MCF 10A (cell line): Measurements from ENCODE around the gene APIP. TPM values are rescaled to one million over a fixed set of nuclear protein-coding genes. Genes with fewer than 3 reads are reported as not detected.

ENCODE experiments used
- BruUV-seq: library from RNA; stranded (reverse); fragments of 400-500 nt; replicated peaks from 2 replicates; lab custom pipeline; 2021; lab: Mats Ljungman, UMichigan
- CTCF ChIA-PET: fragments of 300-600 bp; sonication (Branson Sonifier 250); formaldehyde crosslinking; extraction: SDS; loops from one replicate; lab custom pipeline; 2021; ENCODE audit warnings: antibody characterized with exemption, inconsistent platforms; lab: Yijun Ruan, JAX
- POLR2A ChIA-PET: fragments of 300-600, 350-650 bp; sonication (Branson Sonifier 250); formaldehyde crosslinking; extraction: SDS; loops from one replicate; lab custom pipeline; 2020; ENCODE audit warnings: antibody characterized with exemption, inconsistent platforms; lab: Yijun Ruan, JAX
- DNase-seq: peaks from one replicate; pipeline ENCODE4 v3.0.0-alpha.2; 2018; ENCODE audit not compliant: unreplicated experiment
- H3K27ac Mint-ChIP-seq: one replicate; pipeline ENCODE4 v1.8.0; 2022; ENCODE audit warnings: mild to moderate bottlenecking, low read depth, mixed read lengths; ENCODE audit not compliant: unreplicated experiment
- H3K27me3 Mint-ChIP-seq: one replicate; pipeline ENCODE4 v1.8.0; 2022; ENCODE audit warnings: mixed read lengths; ENCODE audit not compliant: insufficient read depth, unreplicated experiment
- H3K36me3 Mint-ChIP-seq: one replicate; pipeline ENCODE4 v1.8.0; 2022; ENCODE audit warnings: mild to moderate bottlenecking, moderate library complexity, mixed read lengths; ENCODE audit not compliant: insufficient read depth, unreplicated experiment
- H3K4me1 Mint-ChIP-seq: one replicate; pipeline ENCODE4 v1.8.0; 2022; ENCODE audit warnings: mixed read lengths; ENCODE audit not compliant: insufficient read depth, unreplicated experiment
- H3K4me3 Mint-ChIP-seq: one replicate; pipeline ENCODE4 v1.8.0; 2022; ENCODE audit warnings: mild to moderate bottlenecking, moderate library complexity, mixed read lengths; ENCODE audit not compliant: unreplicated experiment
- H3K9me3 Mint-ChIP-seq: one replicate; pipeline ENCODE4 v1.8.0; 2022; ENCODE audit warnings: mixed read lengths; ENCODE audit not compliant: unreplicated experiment
- intact Hi-C: fragments of 100-400 bp; cut with micrococcal nuclease; formaldehyde crosslinking; loops from 2 replicates; pipeline ENCODE4 v1.14.1; 2022
- total RNA-seq: library from RNA; stranded (reverse); gene quantifications from 2 replicates; pipeline ENCODE4 v1.2.3, GENCODE V29; 2022
- TF ChIP-seq, protein P1 (sequence below): fragments of 200-600 bp; IDR thresholded peaks from one replicate; pipeline ENCODE4 v1.8.0; 2022; ENCODE audit warnings: antibody characterized with exemption, mild to moderate bottlenecking; ENCODE audit not compliant: unreplicated experiment

Gene APIP
- total RNA-seq, 1 experiment from 2014 or later = 36.9 TPM

GRCh38 chr11:34857463-34857862, 58.7 kb downstream of the APIP start:
- no peak overlapping the region for H3K27ac Mint-ChIP-seq
- no peaks in the 10 kb centered on the region for H3K9me3 Mint-ChIP-seq
- BruUV-seq = no TSS peak
- H3K36me3 Mint-ChIP-seq = no peaks in the 10 kb centered on the region
- TF ChIP-seq, protein P1, sequence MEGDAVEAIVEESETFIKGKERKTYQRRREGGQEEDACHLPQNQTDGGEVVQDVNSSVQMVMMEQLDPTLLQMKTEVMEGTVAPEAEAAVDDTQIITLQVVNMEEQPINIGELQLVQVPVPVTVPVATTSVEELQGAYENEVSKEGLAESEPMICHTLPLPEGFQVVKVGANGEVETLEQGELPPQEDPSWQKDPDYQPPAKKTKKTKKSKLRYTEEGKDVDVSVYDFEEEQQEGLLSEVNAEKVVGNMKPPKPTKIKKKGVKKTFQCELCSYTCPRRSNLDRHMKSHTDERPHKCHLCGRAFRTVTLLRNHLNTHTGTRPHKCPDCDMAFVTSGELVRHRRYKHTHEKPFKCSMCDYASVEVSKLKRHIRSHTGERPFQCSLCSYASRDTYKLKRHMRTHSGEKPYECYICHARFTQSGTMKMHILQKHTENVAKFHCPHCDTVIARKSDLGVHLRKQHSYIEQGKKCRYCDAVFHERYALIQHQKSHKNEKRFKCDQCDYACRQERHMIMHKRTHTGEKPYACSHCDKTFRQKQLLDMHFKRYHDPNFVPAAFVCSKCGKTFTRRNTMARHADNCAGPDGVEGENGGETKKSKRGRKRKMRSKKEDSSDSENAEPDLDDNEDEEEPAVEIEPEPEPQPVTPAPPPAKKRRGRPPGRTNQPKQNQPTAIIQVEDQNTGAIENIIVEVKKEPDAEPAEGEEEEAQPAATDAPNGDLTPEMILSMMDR = no peak
- H3K4me1 Mint-ChIP-seq = peaks cover 16% of the 10 kb centered on the region
- no peaks in the 10 kb centered on the region for H3K27me3 Mint-ChIP-seq
- ChIA-PET CTCF (no interaction called here), POLR2A (no interaction called here)
- intact Hi-C loops = no loop called here
- H3K4me3 Mint-ChIP-seq = no peak overlapping the region
- no peak for DNase-seq

DNA sequence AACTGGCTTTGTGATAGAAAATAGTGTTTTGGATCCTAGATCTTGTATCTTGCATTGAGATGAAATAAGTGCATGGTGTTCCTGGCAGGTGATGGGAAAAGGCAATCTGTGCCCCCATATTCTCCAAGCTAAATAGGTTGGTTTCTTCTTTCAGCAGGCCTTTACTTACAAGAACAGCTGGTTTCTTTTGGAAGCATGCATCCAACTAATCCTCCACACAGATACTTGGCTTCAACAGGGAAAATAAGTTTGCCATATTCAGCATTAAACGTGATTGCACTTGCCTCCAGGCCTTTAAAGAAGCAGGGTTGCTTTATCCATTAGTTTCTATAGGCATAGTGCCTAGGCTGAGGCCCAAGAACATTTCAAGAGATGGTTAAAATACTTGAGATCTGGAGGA, 59.9 kb downstream of the APIP start:
- H3K4me1 Mint-ChIP-seq = peaks cover 16% of the 10 kb centered on the region
- BruUV-seq = no TSS peak
- intact Hi-C loops = no loop called here
- H3K27me3 Mint-ChIP-seq = no peaks in the 10 kb centered on the region
- no peak for DNase-seq
- TF ChIP-seq, protein P1 = no peak
- ChIA-PET POLR2A (interaction anchor here (0.7 to 2.5 kb wide), 8 partner anchors 9 to 832 kb away, joined by 3 to 15 read pairs (median 5); no protein-coding TSS in a partner anchor), CTCF (interaction anchor here (0.6 to 1.9 kb wide), 3 partner anchors 83 to 270 kb away, joined by 3 to 8 read pairs (median 5); no protein-coding TSS in a partner anchor)
- no peaks in the 10 kb centered on the region for H3K36me3 Mint-ChIP-seq
- H3K9me3 Mint-ChIP-seq = no peaks in the 10 kb centered on the region
- H3K4me3 Mint-ChIP-seq = no peak overlapping the region
- no peak overlapping the region for H3K27ac Mint-ChIP-seq

DNA sequence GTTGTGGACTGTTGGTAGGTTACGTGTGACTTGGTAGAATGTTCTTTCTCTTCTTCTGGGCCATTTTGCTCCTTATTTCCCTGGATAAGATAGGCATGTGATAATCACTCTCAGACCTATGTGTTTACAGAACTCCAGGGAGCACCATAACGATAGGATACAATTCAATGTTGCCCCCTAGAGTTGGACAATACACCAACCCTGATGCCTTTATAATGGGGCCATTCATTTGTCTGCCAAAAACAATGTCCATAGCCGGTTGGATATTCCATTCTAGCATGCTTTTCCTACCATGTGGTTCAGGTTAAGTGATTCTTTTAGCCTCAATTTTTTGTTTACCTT, 60.5 kb downstream of the APIP start:
- H3K4me1 Mint-ChIP-seq = peaks cover 16% of the 10 kb centered on the region
- no peak overlapping the region for H3K4me3 Mint-ChIP-seq
- no peaks in the 10 kb centered on the region for H3K9me3 Mint-ChIP-seq
- CTCF ChIA-PET = interaction anchor here (0.6 to 1.9 kb wide), 3 partner anchors 20 to 270 kb away, joined by 3 to 8 read pairs (median 4); no protein-coding TSS in a partner anchor
- intact Hi-C loops = no loop called here
- BruUV-seq = no TSS peak
- H3K36me3 Mint-ChIP-seq = no peaks in the 10 kb centered on the region
- no peaks in the 10 kb centered on the region for H3K27me3 Mint-ChIP-seq
- TF ChIP-seq, protein P1 = no peak
- POLR2A ChIA-PET = interaction anchor here (0.6 to 2.5 kb wide), 11 partner anchors 9 to 284 kb away, joined by 3 to 15 read pairs (median 5); no protein-coding TSS in a partner anchor
- DNase-seq = no peak
- no peak overlapping the region for H3K27ac Mint-ChIP-seq

- TF ChIP-seq, protein P1 = no peak
- H3K36me3 Mint-ChIP-seq = no peaks in the 10 kb centered on the region
- POLR2A ChIA-PET = interaction anchor here (0.6 to 2.5 kb wide), 12 partner anchors 10 to 284 kb away, joined by 3 to 15 read pairs (median 4); no protein-coding TSS in a partner anchor
- no peaks in the 10 kb centered on the region for H3K9me3 Mint-ChIP-seq
- no peak overlapping the region for H3K27ac Mint-ChIP-seq
- intact Hi-C loops = no loop called here
- H3K4me3 Mint-ChIP-seq = no peak overlapping the region
- BruUV-seq = no TSS peak
- CTCF ChIA-PET = interaction anchor here (0.6 to 1.9 kb wide), 3 partner anchors 15 to 269 kb away, joined by 3 to 8 read pairs (median 4); no protein-coding TSS in a partner anchor
- DNase-seq = peak; percentile 43
- H3K27me3 Mint-ChIP-seq = no peaks in the 10 kb centered on the region
- peaks cover 20% of the 10 kb centered on the region for H3K4me1 Mint-ChIP-seq
These were observed 61.0 kb downstream of the APIP start for GRCh38 chr11:34855021-34855753.
